Cardiac muscle cell (in vitro differentiated cells and primary cell): ENCODE data around the gene MMS22L. TPM values are rescaled to one million over a fixed set of nuclear protein-coding genes. Genes with fewer than 3 reads are reported as not detected.

ENCODE experiments used
- DNase-seq, 2 donors: peaks; one replicate each; pipeline versions ENCODE4 v3.0.0 to v3.0.0-alpha.2; 2010 to 2017; ENCODE audit warnings: low read depth in 1 of 2, low spot score in 1 of 2
- H3K27ac ChIP-seq: fragments of 200-600 bp; sonication (generic); 2 replicates; pipeline ENCODE4 v1.5.1; 2016
- H3K27me3 ChIP-seq: fragments of 200-600 bp; sonication (generic); 2 replicates; pipeline ENCODE4 v1.6.0; 2016; ENCODE audit warnings: control low read depth
- H3K36me3 ChIP-seq: fragments of 200-600 bp; sonication (generic); 2 replicates; pipeline ENCODE4 v1.5.1; 2016; ENCODE audit warnings: control low read depth
- H3K4me1 ChIP-seq: fragments of 200-600 bp; sonication (generic); 2 replicates; pipeline ENCODE4 v1.8.1; 2017; ENCODE audit warnings: low read depth, mild to moderate bottlenecking, mixed run types
- H3K4me3 ChIP-seq: fragments of 200-600 bp; sonication (generic); 2 replicates; pipeline ENCODE4 v1.5.1; 2016; ENCODE audit warnings: mild to moderate bottlenecking
- H3K9me3 ChIP-seq: fragments of 200-600 bp; sonication (generic); 2 replicates; pipeline ENCODE4 v1.5.1; 2017; ENCODE audit warnings: low read depth, mild to moderate bottlenecking, control low read depth
- polyA plus RNA-seq: library from polyadenylated mRNA; unstranded; fragments of >200 nt; fragmentation: Nextera tagmentation; extraction: Ambion mirVana; gene quantifications from 2 replicates; pipeline ENCODE4 v1.2.1, GENCODE V29; 2016
- total RNA-seq: library from RNA; depleted of rRNA; stranded (reverse); fragments of >200 nt; gene quantifications from 2 replicates; pipeline ENCODE4 v1.2.3, GENCODE V29; 2016
- TF ChIP-seq, protein P1 (sequence below): IDR thresholded peaks from 2 replicates; pipeline ENCODE4 v1.5.1; 2012; ENCODE audit warnings: low read depth, mild to moderate bottlenecking, low read length

MMS22L gene
- total and polyA plus RNA-seq, 2 experiments from 2014 or later, result 6.6 to 12.6 TPM

DNA sequence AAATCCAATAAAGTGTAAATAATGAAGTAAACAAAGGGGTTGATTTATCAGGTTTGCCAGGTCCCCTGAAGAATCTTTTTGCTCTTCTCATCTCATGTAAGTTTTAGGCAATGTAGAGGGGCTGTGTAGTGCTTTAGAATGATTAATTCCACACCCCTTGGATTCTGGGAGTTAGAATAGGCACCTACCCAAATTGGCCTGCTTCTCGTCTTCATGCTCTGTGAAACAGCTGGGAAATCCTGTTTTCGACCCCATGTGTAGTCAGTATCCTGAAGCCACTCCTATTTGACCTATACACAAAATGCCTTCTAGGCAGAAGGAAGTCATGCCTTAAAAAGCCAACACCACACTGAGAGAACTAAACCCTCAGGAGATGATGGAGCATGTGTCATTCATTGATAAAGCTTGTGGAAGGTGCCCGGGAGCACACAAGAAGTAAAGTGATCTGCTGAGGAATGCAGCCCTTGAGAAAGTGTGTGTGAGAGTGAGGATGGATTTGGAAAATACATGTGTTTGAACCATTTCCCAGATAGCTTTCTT, 187.6 kb downstream of the MMS22L start:
- TF ChIP-seq, protein P1, sequence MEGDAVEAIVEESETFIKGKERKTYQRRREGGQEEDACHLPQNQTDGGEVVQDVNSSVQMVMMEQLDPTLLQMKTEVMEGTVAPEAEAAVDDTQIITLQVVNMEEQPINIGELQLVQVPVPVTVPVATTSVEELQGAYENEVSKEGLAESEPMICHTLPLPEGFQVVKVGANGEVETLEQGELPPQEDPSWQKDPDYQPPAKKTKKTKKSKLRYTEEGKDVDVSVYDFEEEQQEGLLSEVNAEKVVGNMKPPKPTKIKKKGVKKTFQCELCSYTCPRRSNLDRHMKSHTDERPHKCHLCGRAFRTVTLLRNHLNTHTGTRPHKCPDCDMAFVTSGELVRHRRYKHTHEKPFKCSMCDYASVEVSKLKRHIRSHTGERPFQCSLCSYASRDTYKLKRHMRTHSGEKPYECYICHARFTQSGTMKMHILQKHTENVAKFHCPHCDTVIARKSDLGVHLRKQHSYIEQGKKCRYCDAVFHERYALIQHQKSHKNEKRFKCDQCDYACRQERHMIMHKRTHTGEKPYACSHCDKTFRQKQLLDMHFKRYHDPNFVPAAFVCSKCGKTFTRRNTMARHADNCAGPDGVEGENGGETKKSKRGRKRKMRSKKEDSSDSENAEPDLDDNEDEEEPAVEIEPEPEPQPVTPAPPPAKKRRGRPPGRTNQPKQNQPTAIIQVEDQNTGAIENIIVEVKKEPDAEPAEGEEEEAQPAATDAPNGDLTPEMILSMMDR, result no peak
- Histone ChIP-seq H3K4me1 (no peaks in the 10 kb centered on the region), H3K4me3 (no peak overlapping the region), H3K27me3 (no peaks in the 10 kb centered on the region), H3K27ac (no peak overlapping the region), H3K36me3 (no peaks in the 10 kb centered on the region), H3K9me3 (no peaks in the 10 kb centered on the region)
- DNase-seq, result no peak

DNA sequence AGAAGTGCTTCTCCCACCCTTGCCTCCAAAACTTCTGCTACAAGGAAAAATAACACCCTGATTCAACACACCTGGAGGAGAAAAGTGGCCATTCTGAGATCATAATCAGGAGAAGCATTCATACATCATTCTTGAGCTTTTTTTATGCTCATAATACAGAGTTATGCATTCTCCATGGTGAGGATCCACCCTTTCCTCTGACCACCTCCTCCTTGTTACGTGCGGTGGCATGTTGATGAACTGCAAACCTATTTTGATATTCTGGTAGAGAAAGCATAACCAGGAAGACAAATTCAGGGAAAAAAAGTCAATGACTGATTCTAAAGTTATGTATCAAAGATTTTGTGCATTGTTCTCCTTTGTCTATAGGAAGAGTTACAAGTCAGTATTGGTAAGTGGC, 188.6 kb downstream of the MMS22L start:
- Histone ChIP-seq H3K27ac (no peak overlapping the region), H3K9me3 (no peaks in the 10 kb centered on the region), H3K4me1 (no peaks in the 10 kb centered on the region), H3K36me3 (no peaks in the 10 kb centered on the region), H3K27me3 (no peaks in the 10 kb centered on the region), H3K4me3 (no peak overlapping the region)
- no peak for DNase-seq
- TF ChIP-seq, protein P1, result no peak

DNA sequence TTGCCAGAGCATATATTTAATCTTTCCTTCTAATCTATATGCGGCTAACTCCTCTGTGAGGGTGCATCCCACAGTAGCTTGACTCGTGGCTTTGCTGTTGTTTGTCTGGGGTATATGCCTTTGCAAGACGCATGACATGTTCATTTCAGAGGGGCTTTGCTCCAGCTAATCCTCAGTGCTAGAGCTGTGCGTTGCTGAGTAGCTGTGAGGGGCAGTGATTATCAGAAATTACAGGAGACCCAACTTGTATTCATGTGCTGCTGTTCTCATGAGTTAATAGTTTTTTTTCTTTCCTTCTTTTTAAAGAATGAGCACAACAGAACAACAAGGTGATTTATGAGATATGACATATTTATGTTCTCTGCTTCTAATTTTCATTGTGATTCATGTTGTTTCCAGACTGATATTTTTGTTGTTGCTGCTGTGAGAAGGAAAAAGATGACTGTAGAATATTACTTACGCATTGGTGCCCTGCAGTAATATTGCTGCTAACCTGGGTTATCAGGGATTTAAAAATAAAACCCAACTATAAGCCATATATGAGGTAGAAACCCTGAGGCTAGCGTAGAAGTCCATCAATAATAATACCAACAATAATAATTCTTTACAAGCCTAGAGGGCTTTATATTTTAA, 190.2 kb downstream of the MMS22L start:
- no peak for DNase-seq
- TF ChIP-seq, protein P1, result no peak
- H3K4me1 ChIP-seq, result no peaks in the 10 kb centered on the region

More for the DNA sequence above, 190.2 kb downstream of the MMS22L start:
- H3K36me3 ChIP-seq, result no peaks in the 10 kb centered on the region
- no peaks in the 10 kb centered on the region for H3K9me3 ChIP-seq
- no peaks in the 10 kb centered on the region for H3K27me3 ChIP-seq
- no peak overlapping the region for H3K4me3 ChIP-seq
- no peak overlapping the region for H3K27ac ChIP-seq
